Measurements from ENCODE around the gene ARHGAP12.
"Not testable (repeated sequence)": the region's sequence is repeated elsewhere in the genome, so short reads cannot be mapped to it uniquely, and the experiment has no call there.

The ARHGAP12 gene

DNA sequence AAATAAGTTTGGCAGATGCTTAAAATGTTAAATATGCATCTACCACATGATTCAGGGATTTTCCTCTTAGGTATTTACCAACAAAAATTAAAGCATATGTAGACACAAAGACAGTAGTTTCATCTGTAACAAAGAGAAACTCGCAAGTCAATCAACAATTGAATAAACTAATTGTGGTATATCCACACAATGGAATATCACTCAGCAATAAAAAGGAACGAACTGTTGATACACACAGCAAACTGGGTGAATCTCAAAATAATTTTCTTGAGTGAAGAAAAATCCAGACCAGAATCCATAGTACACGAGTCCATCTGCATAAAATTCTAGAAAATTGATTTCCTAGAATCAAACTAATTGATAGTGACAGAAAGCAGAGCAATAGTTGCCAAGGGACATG lies 5.2 kb downstream of the ARHGAP12 start:
- DNase-seq (ENCODE audit: low spot score): no peak

DNA sequence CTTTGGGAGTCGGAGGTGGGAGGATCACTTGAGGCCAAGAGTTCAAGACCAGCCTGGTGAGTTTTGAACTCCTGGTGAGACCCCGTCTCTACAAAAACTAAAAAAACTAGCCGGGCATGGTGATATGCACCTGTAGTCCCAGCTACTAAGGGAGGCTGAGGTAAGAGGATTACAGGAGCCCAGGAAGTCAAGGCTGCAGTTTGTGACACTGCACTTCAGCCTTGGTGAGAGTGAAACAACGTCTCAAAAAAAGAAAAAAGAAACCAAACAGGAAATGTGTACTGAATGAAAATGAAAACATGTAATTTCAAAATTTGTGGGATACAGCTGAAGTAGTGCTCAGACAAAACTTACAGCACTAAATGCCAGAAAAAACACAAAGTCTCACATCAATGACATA lies 7.6 kb downstream of the ARHGAP12 start:
- DNase-seq (ENCODE audit: low spot score): no peak

DNA sequence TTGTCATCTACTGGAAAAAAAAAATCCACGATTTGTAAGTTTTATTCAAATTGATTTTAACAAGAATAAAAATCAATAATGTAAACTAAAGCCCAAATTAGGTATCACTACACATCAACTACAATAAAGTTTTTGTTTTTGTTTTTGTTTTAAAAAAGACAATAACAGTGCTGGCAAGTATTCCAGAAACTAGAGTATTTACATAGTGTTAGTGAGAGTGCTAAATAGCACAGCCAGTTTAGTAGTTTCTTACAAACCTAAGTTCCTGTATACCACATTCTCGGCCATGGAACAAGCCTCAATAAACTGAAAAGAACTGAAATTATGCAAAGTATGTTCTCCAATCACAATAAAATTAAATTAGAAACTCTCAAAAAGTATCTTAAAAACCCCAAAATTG lies 8.1 kb downstream of the ARHGAP12 start:
- DNase-seq (ENCODE audit: low spot score): no peak

DNA sequence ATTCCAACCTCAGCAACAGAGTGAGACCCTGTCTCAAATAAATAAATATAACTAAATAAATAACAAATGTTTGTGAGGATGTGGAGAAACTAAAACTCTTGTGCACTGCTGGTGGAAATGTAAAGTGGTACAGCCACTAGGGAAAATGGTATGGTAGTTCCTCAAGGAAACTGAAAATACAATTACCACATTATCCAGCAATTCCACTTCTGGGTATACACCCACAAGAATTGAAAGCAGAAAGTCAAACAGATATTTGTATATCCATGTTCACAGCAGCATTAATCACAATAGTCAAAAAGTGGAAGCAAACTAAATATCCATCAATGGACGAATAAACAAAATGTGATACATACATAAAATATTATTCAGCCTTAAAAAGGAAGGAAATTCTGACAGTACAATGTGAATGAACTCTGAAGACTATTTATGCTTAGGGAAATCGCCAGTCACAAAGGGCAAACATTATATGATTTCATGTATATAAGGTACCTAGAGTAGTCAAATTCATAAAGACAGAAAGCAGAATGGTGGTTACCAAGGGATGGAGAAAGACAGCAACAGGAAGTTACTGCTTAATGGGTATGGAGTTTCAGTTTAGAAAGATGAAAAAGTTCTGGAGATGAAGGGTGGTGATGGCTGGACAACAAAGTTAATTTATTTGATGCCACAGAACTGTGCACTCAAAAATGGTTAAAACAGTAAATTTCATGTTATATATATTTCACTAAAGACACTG lies 9.8 kb downstream of the ARHGAP12 start:
- DNase-seq (ENCODE audit: low spot score): no peak

DNA sequence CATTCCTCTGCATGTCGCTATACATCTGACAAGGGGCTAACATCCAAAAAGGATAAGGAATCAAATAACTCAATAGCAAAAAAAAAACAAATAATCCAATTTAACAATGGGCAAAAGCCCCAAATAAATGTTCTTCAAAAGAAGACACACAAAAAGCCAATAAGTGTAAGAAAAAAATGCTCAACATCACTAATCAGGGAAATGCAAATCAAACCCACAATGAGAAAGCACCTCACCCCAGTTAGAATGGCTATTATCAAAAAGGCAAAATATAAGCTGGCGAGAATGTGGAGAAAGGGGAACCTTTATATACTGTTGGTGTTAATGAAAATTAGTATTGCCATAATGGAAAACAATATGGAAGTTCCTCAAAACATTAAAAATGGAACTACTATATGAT lies 14.3 kb downstream of the ARHGAP12 start:
- no peak for DNase-seq (ENCODE audit: low spot score)

DNA sequence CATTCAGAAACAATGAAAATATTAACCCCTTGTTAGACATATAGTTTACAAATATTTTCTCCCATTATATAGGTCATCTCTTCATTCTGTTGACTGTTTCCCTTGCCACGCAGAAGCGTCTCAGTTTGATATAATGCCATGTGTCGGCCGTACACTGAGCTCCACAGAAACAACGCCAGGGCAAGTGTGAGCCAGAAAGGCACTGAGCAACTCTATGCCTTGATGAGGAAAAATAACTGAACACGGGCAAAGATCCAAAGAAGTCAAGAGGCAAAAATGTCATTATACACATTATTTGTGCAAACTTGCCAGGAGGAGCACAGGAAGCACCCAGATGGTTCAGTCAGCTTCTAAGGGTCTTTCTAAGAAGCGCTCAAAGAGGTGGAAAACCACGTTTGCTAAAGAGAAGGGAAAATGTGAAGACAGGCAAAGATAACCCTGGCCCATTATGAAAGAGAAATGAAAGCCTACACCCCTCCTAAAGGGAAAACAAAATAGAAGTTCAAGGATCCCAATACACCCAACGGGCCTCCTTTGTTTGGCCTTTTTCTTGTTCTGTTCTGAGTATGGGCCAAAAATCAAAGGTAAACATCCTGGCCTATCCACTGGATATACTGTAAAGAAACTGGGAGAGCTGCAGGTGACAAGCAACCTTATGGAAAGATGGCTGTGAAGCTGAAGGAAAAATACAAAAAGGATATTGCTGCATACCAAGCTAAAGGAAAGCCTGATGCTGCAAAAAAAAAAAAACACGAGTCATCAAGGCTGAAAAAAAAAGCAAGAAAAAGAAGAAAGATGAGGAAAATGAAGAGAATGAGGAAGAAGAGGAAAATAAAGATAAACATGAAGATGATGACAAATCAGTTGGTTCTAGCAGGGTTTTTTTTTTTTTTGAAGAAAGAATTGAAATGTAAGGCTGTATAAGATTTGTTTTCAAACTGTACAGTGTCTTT lies 15.5 kb downstream of the ARHGAP12 start:
- no peak for DNase-seq (ENCODE audit: low spot score)

DNA sequence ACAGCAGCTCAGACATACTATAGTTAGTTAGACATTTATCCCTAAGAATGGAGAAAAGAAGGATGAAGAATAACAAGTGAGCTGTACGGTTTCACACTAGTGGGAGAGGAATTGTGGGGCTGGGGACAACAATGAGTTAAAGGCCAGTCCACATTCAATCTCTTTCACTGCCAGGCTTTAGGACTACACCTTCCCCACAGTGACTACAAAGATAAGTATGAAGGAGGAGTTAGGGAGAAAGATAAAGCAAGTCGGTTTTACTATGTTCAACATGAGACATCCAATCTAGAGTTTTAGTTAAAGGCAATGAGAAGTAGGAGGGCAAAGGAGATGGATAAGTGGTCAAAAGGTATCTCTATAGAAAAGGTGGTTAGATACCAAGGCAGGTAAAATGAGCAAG lies 16.3 kb downstream of the ARHGAP12 start:
- DNase-seq (ENCODE audit: low spot score): no peak

DNA sequence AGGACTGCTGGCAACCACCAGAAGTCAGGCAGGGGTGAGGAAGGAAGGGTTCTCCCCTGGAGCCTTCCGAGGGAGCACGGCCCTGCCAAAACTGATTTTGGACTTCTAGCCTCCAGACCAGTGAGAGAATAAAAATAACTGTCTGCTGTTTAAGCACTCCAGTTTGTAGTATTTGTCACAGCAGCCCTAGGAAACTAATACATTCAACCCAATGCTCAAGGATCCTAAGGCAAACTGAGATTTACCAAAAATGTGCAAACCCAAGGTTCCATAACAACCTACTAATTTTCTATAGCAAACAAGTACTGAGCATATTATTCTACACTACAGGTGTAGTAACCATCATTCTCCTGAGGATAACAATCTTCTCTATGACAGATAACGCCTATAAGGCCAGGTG lies 18.6 kb downstream of the ARHGAP12 start:
- DNase-seq (ENCODE audit: low spot score): no peak

DNA sequence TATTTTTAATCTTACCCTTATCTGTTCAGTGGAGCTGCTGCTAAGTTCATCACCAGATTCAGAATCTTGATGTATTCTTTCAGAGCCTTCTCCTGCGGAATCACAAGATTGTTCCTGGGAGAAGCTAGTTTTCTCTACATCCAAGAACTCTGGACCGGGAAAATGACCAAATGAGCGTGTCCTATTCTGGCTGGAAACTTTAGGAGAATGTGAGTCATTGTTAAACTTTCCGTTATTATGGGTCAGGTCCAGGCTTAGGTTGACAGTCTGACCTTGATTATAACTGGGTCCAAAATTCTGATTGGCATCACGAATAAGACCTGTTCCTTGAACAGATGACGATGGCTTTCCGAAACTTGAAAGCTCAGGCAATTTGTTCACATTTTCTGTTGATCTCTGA lies 20.5 kb downstream of the ARHGAP12 start:
- DNase-seq (ENCODE audit: low spot score): no peak

DNA sequence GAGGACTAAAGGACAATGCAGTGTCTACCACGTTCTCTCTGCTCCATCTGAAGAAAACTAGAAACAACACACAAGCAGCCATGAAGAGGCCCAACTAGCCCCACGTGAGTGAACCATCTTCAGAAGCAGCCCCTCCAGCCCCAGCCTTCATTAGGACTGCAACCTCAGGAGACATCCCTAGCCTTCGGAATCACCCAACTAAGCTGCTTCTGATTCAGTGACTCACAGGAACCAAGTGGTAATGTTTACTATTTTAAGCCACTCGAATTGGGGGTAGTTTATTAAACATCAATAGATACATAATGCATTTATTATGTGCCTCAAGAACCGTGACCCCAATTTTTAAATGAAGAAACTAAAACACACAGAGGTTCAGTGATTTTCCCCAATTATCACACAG lies 22.6 kb downstream of the ARHGAP12 start:
- no peak for DNase-seq (ENCODE audit: low spot score)

DNA sequence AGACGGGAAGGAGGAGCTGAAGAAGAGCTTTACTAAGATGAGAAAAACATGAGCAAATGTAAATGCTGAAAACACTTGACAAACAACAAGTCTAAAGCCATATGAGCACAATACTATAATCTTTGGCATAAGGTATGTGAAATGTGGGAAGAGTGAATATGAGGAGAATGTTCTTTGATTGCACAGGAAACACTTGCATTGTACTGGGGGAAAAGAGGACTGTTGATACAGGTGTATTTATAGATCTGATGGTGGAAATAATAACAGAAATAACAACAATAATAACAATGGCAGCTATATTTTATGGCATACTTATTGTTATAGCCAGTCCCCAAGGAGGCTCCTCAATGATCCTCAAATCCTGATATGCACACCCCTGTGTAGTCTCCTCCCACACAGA lies 23.0 kb downstream of the ARHGAP12 start:
- no peak for DNase-seq (ENCODE audit: low spot score)

DNA sequence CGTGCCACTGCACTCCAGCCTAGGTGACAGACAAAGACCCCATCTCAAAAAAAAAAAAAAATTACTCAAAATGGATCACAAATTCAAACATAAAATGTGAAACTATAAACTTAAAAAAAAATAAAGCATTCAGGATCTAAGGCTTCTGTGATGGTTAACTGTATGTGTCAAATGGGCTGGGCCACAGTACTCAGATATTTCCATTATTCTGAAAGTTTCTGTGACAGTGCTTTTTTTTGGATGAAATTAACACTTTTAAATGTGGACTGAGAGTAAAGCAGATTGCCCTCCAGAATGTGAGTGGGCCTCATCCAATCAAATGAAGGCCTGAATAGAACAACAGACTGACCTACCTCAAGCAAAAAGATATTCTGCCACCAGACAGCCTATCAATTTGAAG lies 26.0 kb downstream of the ARHGAP12 start:
- no peak for DNase-seq (ENCODE audit: low spot score)

DNA sequence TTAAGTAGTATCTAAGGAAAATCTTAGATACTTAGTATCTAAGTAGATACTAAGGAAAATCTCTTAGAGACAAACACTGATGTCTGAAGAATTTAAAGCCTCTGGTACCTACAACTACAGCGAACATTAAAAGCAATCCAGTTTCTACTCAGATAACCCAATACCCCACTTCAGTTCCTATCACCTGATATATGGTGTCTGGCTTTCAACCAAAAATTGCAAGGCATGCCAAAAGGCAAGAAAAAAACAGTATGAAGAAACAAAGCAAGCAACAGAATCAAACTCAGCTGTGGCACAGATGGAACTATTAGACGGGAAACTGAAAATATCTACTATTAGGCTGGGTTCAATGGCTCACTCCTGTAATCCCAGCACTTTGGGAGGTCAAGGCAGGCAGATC lies 31.1 kb downstream of the ARHGAP12 start:
- DNase-seq (ENCODE audit: low spot score): no peak

DNA sequence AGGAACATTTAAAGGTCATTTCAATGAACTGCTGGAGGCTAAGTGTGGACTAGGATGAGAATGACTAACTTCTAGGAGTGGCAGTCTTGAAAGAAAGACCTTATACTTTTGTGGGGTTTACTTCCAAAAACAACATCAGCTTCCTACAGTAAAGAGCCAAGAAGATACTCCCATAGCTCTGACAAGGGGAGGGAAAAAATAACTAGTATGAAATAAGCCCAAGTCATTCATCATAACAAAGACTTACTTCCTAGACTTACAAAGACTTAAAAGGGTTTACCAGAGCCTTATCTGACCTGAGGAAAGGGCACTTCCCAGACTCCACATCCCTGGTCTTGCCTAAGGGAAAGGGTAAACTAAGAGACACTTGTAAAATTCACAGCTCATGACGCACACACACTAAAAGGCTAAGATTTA lies 31.7 kb downstream of the ARHGAP12 start:
- no peak for DNase-seq (ENCODE audit: low spot score)

DNA sequence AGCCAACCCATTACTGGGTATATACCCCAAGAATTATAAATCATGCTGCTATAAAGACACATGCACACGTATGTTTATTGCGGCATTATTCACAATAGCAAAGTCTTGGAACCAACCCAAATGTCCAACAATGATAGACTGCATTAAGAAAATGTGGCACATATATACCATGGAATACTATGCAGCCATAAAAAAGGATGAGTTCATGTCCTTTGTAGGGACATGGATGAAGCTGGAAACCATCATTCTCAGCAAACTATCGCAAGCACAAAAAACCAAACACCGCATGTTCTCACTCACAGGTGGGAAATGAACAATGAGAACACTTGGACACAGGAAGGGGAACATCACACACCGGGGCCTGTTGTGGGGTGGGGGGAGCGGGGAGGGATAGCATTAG lies 32.9 kb downstream of the ARHGAP12 start:
- not testable (repeated sequence) for DNase-seq (ENCODE audit: low spot score)

DNA sequence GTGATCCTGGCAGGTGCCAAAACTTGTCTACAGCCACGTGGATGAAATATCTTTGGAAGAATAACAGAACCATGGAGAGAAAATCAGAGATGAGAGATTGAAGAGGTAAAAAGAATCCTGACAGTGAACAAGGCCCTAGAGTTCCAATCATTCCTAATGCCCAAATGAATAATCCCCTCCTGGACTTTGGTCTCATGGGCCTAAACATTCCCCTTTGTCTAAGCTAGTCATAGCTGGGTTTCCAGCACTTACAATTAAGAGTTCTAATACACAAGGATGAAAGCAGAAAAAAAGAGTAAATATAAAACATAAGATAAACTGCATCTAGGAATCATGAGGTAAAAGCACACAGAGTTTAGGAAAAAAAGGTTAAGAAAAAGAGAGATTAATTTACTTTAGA lies 40.2 kb downstream of the ARHGAP12 start:
- no peak for DNase-seq (ENCODE audit: low spot score)

DNA sequence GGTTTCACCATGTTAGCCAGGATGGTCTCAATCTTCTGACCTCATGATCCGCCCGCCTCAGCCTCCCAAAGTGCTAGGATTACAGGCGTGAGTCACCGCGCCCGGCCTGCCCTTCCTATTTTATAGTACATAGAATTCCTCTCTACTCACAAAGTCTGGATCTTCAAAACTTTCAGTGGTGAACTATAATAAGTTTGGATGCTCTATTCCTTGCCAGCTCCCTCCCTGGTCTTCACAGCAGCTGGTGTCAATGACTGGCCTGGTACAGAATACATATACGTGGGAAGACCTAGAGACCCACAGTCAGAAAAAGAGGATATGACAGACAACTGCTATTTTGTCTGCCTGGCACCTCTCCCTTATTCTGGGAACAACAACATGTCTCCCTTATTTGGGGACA lies 40.8 kb downstream of the ARHGAP12 start:
- no peak for DNase-seq (ENCODE audit: low spot score)

DNA sequence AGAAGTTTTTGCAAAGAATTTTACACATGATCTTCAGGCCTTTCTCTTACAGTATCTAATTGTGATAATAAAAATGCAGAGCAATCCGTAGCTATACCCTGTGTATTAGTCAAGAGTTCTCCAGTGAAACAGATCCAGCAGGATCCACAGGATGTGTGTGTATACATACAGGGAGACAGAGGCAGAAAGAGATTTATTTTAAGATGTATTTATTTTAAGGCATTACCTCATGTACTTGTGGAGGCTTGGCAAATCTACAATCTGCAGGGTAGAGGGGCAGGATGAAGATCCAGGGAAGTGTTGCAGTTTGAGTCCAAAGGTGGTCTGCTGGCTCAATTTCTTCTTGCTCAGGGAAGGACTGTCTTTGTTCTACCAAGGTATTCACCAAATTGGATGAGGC lies 41.7 kb downstream of the ARHGAP12 start:
- DNase-seq (ENCODE audit: low spot score): no peak

DNA sequence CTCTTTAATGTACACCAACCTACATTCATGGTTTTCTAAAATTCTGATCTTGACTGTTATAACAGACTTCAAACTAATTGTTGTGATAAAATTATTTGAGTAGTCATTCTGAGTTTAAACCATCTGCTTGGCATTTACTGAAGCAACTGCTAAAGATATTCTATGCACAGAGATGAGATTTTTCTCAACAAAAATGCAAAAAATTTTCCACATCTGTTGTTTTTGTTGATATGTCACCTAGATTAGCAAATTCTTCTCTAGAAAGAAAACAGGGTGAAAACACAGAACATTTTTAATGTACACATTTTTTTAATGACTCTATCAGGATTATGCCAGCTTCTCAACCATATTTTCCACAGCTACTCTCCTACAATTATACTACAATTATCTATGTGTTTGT lies 42.7 kb downstream of the ARHGAP12 start:
- no peak for DNase-seq (ENCODE audit: low spot score)

DNA sequence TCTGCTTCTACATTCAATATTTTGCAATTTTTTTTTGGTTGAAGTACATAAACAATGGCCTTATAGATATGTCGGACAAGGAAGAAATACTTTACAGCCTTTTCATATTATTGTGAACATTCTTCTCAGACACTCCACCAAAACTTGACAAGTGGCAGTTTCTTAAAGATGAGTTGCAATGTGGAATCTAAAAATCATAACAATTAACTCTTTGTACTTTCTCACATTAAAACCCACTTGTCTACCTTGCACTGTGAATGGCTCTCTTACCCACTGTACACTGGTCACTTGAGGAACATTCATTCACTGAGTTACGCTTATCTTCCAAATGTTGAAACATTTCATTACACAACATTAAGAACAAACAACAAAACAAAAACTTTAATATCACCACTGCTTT lies 44.2 kb downstream of the ARHGAP12 start:
- no peak for DNase-seq (ENCODE audit: low spot score)

DNA sequence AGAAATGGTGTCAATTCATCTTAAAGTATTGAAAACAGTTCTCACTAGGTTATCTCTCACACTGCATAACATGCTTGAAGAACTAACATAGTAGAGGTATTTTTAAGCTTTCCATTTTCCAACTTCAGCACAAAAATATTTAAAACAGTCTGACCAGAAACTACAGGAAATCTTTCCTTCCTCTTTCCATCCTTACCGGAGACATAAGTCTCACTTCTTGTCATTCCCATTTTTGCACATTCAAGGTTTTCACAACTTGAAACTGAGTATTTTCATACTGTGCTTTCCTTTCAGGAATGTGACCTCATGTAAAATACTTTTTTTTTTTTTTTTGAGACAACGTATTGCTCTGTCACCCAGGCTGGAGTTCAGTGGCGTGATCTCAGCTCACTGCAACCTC lies 45.2 kb downstream of the ARHGAP12 start:
- peak; percentile 58 for DNase-seq (ENCODE audit: low spot score)

DNA sequence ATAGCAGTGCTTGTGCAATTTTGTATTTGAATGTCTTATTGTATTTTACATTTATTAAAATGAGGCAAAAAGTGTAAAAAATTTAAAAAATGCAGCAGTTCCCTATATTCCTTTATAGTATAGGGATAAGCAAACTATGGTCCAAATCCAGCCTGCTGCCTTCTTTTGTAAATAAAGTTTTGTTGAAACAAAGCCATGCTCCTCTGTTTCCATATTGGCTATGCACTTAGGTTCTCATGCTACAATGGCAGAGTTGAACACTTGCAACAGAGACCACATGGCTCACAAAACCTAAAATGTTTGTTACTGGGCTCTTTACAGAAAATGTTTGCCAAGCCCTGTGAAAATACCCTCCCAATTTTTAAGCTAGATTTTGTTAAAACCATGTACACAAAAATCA lies 50.1 kb downstream of the ARHGAP12 start:
- no peak for DNase-seq (ENCODE audit: low spot score)

DNA sequence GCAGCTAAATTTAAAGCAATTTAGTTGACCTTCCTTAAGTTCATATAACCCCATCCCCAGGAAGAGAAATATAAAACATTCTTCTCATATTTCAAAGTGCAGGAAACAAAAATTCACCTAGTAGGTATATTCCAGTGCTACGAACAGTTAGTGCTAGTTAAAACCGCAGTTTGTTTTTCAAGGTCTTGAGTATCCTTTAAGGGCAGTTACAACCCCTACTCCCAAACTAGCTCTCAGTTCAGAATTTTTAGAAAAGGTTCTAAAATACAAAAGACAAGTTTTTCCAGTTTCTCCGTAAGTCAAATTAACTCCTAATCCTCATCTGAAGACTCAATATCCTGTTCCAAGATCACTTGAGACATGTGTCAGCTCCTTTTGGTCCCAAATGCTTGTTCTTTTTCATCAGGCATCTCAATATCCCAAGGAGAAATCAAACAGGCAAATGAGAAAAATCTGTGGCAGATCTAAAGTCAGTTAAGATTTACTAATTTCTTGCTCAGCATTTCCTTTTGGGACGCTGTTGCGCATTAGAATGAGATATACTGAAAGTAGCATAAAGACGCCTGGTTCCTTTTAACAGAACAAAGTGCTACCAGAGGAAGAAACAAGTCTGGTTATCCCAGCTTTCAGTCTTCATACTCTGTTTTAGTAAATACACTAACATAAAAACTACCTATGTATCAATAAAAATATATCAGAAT lies 51.8 kb downstream of the ARHGAP12 start:
- DNase-seq (ENCODE audit: low spot score): peak; percentile 72
